ENCODE measurements around the gene OSBPL9. TPM values are rescaled to one million over a fixed set of nuclear protein-coding genes. Genes with fewer than 3 reads are reported as not detected.

OSBPL9 gene
- total and polyA plus RNA-seq, 2 experiments from 2014 or later: 82.7 to 102 TPM

DNA sequence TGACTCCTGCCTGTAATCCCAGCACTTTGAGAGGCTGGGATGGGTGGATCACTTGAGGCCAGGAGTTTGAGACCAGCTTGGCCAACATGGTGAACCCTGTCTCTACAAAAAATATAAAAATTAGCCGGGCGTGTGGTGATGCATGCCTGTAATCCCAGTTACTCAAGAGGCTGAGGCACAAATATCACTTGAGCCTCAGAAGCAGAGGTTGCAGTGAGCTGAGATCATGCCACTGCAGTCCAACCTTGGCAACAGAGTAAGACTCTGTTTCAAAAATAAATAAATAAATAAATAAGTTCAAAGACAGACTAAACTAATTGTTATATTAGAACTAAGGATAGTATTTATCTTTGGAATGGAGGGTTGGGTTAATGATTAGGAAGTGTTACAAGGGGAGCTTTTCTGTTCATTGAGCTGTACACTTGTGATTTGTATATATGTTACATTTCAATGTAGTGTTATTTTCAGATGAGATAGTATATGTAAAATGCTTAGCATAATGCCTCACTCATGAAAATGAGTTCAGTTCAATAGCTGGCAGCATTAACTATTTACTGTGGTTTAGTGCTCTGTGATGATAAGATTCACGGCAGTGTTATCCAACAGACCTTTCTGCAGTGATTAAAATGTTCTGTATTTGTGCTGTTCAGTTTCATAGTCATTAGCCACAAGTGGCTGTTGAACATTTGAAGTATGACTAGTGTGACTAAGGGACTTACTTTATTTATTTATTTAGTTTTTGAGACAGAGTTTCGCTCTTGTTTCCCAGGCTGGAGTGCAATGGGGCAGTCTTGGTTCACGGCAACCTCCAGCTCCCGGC is 47.7 kb downstream of the OSBPL9 start:
- Histone ChIP-seq H3F3A (replicated peaks; ENCODE audit: low read depth) (no peaks in the 10 kb centered on the region), H3K9me2 (ENCODE audit: insufficient read depth) (no peaks in the 10 kb centered on the region), H3K27ac (ENCODE audit: low read depth) (no peak overlapping the region), H3K4me2 (no peak overlapping the region), H3K4me3 (no peak overlapping the region), H3K36me3 (ENCODE audit: insufficient read depth) (no peaks in the 10 kb centered on the region), H3K4me1 (ENCODE audit: insufficient read depth) (peaks cover 17% of the 10 kb centered on the region; the same call in 1 of the 2 replicates), H3K27me3 (ENCODE audit: insufficient read depth) (no peaks in the 10 kb centered on the region), H3K79me2 (replicated peaks; ENCODE audit: insufficient read depth) (no peaks in the 10 kb centered on the region), H2AFZ (no peak overlapping the region), H4K20me1 (replicated peaks; ENCODE audit: insufficient read depth) (0 out of 2 replicates have a peak, but pooled peaks cover 3% of the 10 kb centered on the region)
- H3K4me3 Mint-ChIP-seq: no peak overlapping the region
- ATAC-seq (no peak), DNase-seq (ENCODE audit: low spot score) (no peak)
- H3K9me3 Mint-ChIP-seq: no peaks in the 10 kb centered on the region
- no peaks in the 10 kb centered on the region for H3K36me3 Mint-ChIP-seq (ENCODE audit: low read depth)
- no peaks in the 10 kb centered on the region for H3K27me3 Mint-ChIP-seq (ENCODE audit: insufficient read depth, low read depth, poor library complexity)
- no peak overlapping the region for H3K27ac Mint-ChIP-seq
- H3K4me1 Mint-ChIP-seq: peaks cover 15% of the 10 kb centered on the region
- TF ChIP-seq ETS1 (IDR thresholded peaks at IDR 0.05): no peak
- TF ChIP-seq CREB1 (CRISPR knock-in tag; IDR thresholded peaks at IDR 0.05; ENCODE audit: low read depth): no peak
- no peak for TF ChIP-seq EZH2phosphoT487 (IDR thresholded peaks at IDR 0.05; ENCODE audit: unreplicated experiment)
- TF ChIP-seq, protein P1, sequence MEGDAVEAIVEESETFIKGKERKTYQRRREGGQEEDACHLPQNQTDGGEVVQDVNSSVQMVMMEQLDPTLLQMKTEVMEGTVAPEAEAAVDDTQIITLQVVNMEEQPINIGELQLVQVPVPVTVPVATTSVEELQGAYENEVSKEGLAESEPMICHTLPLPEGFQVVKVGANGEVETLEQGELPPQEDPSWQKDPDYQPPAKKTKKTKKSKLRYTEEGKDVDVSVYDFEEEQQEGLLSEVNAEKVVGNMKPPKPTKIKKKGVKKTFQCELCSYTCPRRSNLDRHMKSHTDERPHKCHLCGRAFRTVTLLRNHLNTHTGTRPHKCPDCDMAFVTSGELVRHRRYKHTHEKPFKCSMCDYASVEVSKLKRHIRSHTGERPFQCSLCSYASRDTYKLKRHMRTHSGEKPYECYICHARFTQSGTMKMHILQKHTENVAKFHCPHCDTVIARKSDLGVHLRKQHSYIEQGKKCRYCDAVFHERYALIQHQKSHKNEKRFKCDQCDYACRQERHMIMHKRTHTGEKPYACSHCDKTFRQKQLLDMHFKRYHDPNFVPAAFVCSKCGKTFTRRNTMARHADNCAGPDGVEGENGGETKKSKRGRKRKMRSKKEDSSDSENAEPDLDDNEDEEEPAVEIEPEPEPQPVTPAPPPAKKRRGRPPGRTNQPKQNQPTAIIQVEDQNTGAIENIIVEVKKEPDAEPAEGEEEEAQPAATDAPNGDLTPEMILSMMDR (conservative IDR thresholded peaks at IDR 0.05; ENCODE audit: low read depth in 2 of 2): no peak
- no peak for TF ChIP-seq STAT1 (IDR thresholded peaks at IDR 0.05; ENCODE audit: unreplicated experiment)
- TF ChIP-seq ZNF114 (CRISPR knock-in tag; IDR thresholded peaks at IDR 0.05): no peak
- no peak for TF ChIP-seq ZNF331 (CRISPR knock-in tag; IDR thresholded peaks at IDR 0.05; ENCODE audit: low read depth)
- TF ChIP-seq EZH2 (IDR thresholded peaks at IDR 0.05; ENCODE audit: low read depth, unreplicated experiment): no peak
- no peak for TF ChIP-seq NANOG (IDR thresholded peaks at IDR 0.05; ENCODE audit: borderline replicate concordance)
- TF ChIP-seq JUNB (IDR thresholded peaks at IDR 0.05; ENCODE audit: unreplicated experiment): no peak

- no peaks in the 10 kb centered on the region for H3K9me2 ChIP-seq (ENCODE audit: insufficient read depth)
- H3K27me3 Mint-ChIP-seq (ENCODE audit: insufficient read depth, low read depth, poor library complexity): no peaks in the 10 kb centered on the region
- no peak for ATAC-seq
- H3K79me2 ChIP-seq (replicated peaks; ENCODE audit: insufficient read depth): 0 out of 2 replicates have a peak, but pooled peaks cover 3% of the 10 kb centered on the region
- no peaks in the 10 kb centered on the region for H3K36me3 ChIP-seq (ENCODE audit: insufficient read depth)
- H3K4me1 ChIP-seq (ENCODE audit: insufficient read depth): peaks cover 9% of the 10 kb centered on the region; the same call in 1 of the 2 replicates
- no peak overlapping the region for H3K27ac ChIP-seq (ENCODE audit: low read depth)
- no peaks in the 10 kb centered on the region for H3K36me3 Mint-ChIP-seq (ENCODE audit: low read depth)
- no peaks in the 10 kb centered on the region for H3K27me3 ChIP-seq (ENCODE audit: insufficient read depth)
- H3F3A ChIP-seq (replicated peaks; ENCODE audit: low read depth): no peaks in the 10 kb centered on the region
- no peak overlapping the region for H3K4me2 ChIP-seq
- H3K4me3 Mint-ChIP-seq: no peak overlapping the region
- H2AFZ ChIP-seq: no peak overlapping the region
- no peaks in the 10 kb centered on the region for H3K9me3 Mint-ChIP-seq
- TF ChIP-seq ZNF331 (CRISPR knock-in tag; IDR thresholded peaks at IDR 0.05; ENCODE audit: low read depth) (no peak), EZH2 (IDR thresholded peaks at IDR 0.05; ENCODE audit: low read depth, unreplicated experiment) (no peak), NANOG (IDR thresholded peaks at IDR 0.05; ENCODE audit: borderline replicate concordance) (no peak), JUNB (IDR thresholded peaks at IDR 0.05; ENCODE audit: unreplicated experiment) (no peak), ETS1 (IDR thresholded peaks at IDR 0.05) (no peak), ZNF114 (CRISPR knock-in tag; IDR thresholded peaks at IDR 0.05) (no peak)
- peaks cover 16% of the 10 kb centered on the region for H3K4me1 Mint-ChIP-seq
- no peak overlapping the region for H3K4me3 ChIP-seq
- no peak for DNase-seq (ENCODE audit: low spot score)
- no peak overlapping the region for H3K27ac Mint-ChIP-seq
- no peaks in the 10 kb centered on the region for H4K20me1 ChIP-seq (replicated peaks; ENCODE audit: insufficient read depth)
These were observed 49.6 kb downstream of the OSBPL9 start for GRCh38 chr1:51666478-51666877.
